ENCODE data around the gene RBBP8NL. TPM values are rescaled to one million over a fixed set of nuclear protein-coding genes. Genes with fewer than 3 reads are reported as not detected.

RBBP8NL gene
- polyA plus RNA-seq, 2 of the 4 experiments (the other 2 are of a cell fraction): not detected

DNA sequence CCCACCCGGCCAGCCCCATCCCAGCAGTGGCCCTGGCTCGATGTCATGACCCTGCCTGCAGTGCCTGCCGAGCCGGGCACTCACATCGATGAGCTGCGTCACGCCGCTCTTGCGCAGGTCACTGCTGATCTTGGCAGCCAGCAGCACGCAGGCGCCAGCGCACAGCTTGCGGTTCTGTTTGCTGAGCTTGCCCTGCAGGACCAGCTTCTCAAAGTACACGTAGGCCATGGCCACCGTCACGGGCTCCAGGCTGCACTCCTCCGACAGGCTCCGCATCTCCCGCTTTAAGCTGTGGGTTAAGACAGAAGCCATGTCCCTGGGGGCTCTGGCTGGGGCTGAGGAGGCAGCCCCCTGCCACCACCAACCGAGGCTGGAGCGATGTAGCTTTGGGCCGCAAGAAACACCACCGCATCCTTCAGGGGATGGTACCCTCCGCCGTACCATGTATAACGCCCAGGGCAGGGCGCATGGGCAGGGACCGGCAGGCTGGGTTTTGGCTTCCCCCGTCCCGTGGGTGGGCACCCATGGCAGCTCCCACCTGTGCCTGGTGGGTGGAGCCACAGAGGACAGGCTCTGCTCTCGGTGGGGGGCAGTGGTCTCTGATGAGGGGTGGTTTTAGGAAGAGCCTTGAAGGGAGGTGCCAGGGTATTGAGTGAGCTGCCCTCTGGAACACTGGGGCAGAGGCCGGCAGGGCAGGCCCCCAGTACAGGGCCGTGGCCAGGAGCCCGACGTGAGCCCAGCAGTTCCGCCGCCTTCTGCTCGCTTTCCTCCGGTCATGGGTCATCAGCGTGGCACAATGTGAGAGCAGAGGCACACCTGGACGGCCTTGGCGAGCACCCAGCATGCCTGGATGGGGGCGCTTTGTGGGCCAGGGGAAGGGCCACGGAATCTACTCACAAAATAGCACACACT is 35.9 kb downstream of the RBBP8NL start:
- CTCF ChIA-PET: interaction anchor here (0.8 to 6.0 kb wide), 7 partner anchors 9 to 109 kb away, joined by 3 to 38 read pairs (median 5); partner anchors contain the start of gene ADRM1
- ATAC-seq (no peak), DNase-seq (ENCODE audit: low read depth in 1 of 2, low spot score in 1 of 2) (no peak), FAIRE-seq (no peak)
- POLR2A ChIA-PET: no interaction called here
- no peak overlapping the region for H3K4me2 ChIP-seq
- TF ChIP-seq NR3C1 (IDR thresholded peaks at IDR 0.05) (no peak), GATA3 (IDR thresholded peaks at IDR 0.05; ENCODE audit: borderline replicate concordance) (no peak), RFX5 (IDR thresholded peaks at IDR 0.05) (no peak), MAFK (IDR thresholded peaks at IDR 0.05; ENCODE audit: partially characterized antibody) (no peak), HOXB13 (CRISPR knock-in tag; IDR thresholded peaks at IDR 0.05; ENCODE audit: low read depth) (no peak), TFCP2L1 (CRISPR knock-in tag; IDR thresholded peaks at IDR 0.05) (no peak), CEBPB (IDR thresholded peaks at IDR 0.05) (no peak), RARB (CRISPR knock-in tag; IDR thresholded peaks at IDR 0.05) (no peak)
- TF ChIP-seq, protein P1, sequence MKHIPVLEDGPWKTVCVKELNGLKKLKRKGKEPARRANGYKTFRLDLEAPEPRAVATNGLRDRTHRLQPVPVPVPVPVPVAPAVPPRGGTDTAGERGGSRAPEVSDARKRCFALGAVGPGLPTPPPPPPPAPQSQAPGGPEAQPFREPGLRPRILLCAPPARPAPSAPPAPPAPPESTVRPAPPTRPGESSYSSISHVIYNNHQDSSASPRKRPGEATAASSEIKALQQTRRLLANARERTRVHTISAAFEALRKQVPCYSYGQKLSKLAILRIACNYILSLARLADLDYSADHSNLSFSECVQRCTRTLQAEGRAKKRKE (CRISPR knock-in tag; IDR thresholded peaks at IDR 0.05; ENCODE audit: low read depth): no peak
- WGBS (ENCODE audit: missing lambda C conversion rate): 96% methylated on average over 32 of the region's 44 CpGs
- H3K27ac ChIP-seq: no peak overlapping the region
- H3K4me1 ChIP-seq: peaks cover 15% of the 10 kb centered on the region
- no peak overlapping the region for H3K4me3 ChIP-seq
- H3K9me3 ChIP-seq: no peaks in the 10 kb centered on the region

DNA sequence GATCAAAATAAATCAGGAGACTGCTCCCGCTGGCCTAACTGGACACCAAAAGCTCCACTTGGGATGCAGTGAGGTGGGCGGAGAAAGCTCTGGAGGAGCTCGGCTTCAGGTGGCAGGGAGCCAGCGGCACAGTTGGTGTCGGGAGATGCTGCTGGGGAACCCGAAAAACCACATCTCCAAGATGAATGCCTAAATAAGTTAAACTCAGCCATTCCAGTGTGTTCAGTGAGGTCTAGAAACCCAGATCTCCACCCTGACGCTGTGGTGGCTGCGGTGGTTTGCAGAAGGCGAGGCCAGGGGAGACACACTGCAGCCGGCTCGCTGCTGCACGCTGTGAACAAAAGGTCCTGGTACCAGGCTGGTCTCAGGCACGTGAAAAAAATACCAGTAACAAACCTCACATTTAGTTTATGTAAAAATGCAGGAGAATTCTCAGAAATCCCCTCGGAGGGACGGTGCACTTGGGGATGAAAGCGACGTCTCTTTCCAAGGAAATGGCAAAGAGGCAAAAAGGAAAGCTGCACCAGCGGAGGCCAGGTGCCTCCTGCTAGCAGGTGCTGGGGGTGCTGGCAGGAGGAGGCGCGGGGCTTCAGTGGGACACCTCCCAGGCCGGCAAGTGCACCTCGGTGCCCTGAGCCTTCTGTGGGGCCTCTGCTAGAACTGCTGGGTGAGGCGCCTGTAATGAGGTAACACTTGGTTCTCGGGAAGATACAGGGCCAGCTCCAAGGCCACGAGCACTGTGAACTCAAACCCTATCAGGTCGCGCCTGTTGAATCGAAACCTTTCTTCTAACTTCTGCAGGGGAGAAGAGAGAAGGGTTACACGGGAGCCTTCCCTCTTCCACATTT is 36.8 kb downstream of the RBBP8NL start:
- Histone ChIP-seq H3K9me3 (no peaks in the 10 kb centered on the region), H3K4me1 (peaks cover 16% of the 10 kb centered on the region), H3K27ac (no peak overlapping the region), H3K4me3 (no peak overlapping the region), H3K4me2 (no peak overlapping the region)
- ATAC-seq: no peak
- no peak for FAIRE-seq
- 88% methylated on average over 29 of the region's 29 CpGs for WGBS (ENCODE audit: missing lambda C conversion rate)
- ChIA-PET POLR2A (no interaction called here), CTCF (interaction anchor here (0.7 to 6.0 kb wide), 9 partner anchors 8 to 435 kb away, joined by 3 to 38 read pairs (median 4); partner anchors contain the start of gene ADRM1)
- no peak for DNase-seq (ENCODE audit: low read depth in 1 of 2, low spot score in 1 of 2)
- TF ChIP-seq SMC3 (IDR thresholded peaks at IDR 0.05): no peak
- TF ChIP-seq, protein P2, sequence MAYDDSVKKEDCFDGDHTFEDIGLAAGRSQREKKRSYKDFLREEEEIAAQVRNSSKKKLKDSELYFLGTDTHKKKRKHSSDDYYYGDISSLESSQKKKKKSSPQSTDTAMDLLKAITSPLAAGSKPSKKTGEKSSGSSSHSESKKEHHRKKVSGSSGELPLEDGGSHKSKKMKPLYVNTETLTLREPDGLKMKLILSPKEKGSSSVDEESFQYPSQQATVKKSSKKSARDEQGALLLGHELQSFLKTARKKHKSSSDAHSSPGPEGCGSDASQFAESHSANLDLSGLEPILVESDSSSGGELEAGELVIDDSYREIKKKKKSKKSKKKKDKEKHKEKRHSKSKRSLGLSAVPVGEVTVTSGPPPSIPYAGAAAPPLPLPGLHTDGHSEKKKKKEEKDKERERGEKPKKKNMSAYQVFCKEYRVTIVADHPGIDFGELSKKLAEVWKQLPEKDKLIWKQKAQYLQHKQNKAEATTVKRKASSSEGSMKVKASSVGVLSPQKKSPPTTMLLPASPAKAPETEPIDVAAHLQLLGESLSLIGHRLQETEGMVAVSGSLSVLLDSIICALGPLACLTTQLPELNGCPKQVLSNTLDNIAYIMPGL (CRISPR knock-in tag; IDR thresholded peaks at IDR 0.05; ENCODE audit: borderline replicate concordance): no peak
- TF ChIP-seq EP300 (IDR thresholded peaks at IDR 0.05): no peak
- TF ChIP-seq FOSL2 (IDR thresholded peaks at IDR 0.05): no peak
- no peak for TF ChIP-seq FOSL2 (CRISPR knock-in tag; IDR thresholded peaks at IDR 0.05)
- no peak for TF ChIP-seq ZNF302 (CRISPR knock-in tag; IDR thresholded peaks at IDR 0.05)
- no peak; the same call in 1 of the 2 replicates for TF ChIP-seq POLR2AphosphoS2 (conservative IDR thresholded peaks at IDR 0.05; ENCODE audit: low read length)
- TF ChIP-seq FOXS1 (CRISPR knock-in tag; IDR thresholded peaks at IDR 0.05): no peak
- TF ChIP-seq FOSB (CRISPR knock-in tag; IDR thresholded peaks at IDR 0.05): no peak

DNA sequence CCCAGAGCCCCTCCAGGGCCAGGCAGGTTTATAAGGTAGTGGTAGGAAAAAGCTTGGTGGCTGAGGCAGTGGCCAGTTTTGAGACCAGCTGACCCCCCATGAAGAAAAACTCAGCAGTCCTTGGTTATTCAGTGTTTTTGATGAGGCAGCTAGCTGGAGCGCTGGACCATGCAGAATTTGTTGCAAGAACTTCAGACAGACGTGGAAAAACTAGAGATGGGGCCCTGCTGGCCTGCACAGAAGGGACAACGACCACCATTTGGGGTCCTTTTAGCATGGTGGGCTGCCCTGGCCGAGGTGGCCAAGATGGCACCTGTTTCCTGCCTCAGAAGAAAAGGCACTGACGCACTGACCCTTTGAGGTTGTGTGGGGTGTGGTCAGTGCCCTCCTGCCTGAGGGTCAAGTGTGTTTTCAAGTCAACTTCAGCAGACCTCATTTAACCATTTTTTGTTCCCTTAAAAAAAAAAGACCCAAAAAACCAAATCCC is 37.7 kb downstream of the RBBP8NL start:
- CTCF ChIA-PET: interaction anchor here (0.7 to 6.0 kb wide), 3 partner anchors 12 to 436 kb away, joined by 3 to 38 read pairs (median 7); no protein-coding TSS in a partner anchor
- FAIRE-seq (no peak), ATAC-seq (no peak), DNase-seq (ENCODE audit: low read depth in 1 of 2, low spot score in 1 of 2) (no peak)
- TF ChIP-seq, protein P3, sequence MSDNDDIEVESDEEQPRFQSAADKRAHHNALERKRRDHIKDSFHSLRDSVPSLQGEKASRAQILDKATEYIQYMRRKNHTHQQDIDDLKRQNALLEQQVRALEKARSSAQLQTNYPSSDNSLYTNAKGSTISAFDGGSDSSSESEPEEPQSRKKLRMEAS (IDR thresholded peaks at IDR 0.05): no peak
- no peak for TF ChIP-seq CEBPB (IDR thresholded peaks at IDR 0.05)
- no peak for TF ChIP-seq ZSCAN20 (CRISPR knock-in tag; IDR thresholded peaks at IDR 0.05)
- TF ChIP-seq, protein P4, sequence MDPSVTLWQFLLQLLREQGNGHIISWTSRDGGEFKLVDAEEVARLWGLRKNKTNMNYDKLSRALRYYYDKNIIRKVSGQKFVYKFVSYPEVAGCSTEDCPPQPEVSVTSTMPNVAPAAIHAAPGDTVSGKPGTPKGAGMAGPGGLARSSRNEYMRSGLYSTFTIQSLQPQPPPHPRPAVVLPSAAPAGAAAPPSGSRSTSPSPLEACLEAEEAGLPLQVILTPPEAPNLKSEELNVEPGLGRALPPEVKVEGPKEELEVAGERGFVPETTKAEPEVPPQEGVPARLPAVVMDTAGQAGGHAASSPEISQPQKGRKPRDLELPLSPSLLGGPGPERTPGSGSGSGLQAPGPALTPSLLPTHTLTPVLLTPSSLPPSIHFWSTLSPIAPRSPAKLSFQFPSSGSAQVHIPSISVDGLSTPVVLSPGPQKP (IDR thresholded peaks at IDR 0.05; ENCODE audit: low read depth, low read length): no peak
- Histone ChIP-seq H3K4me2 (no peak overlapping the region), H3K27ac (no peak overlapping the region), H3K4me3 (no peak overlapping the region), H3K4me1 (peaks cover 23% of the 10 kb centered on the region), H3K9me3 (no peaks in the 10 kb centered on the region)
- POLR2A ChIA-PET: interaction anchor here (1.4 kb wide), 1 partner anchor 10 kb away, joined by 3 read pairs; no protein-coding TSS in a partner anchor
- 90% methylated on average over 5 of the region's 5 CpGs for WGBS (ENCODE audit: missing lambda C conversion rate)
